Nephron progenitor cell (in vitro differentiated cells): ENCODE results near the gene RBMXL2.

ENCODE experiments used
- DNase-seq: peaks from one replicate; pipeline ENCODE4 v3.0.0; 2021
- H3K27ac Mint-ChIP-seq: 2 replicates; pipeline ENCODE4 v1.8.0; 2021; ENCODE audit warnings: mild to moderate bottlenecking, moderate library complexity, mixed read lengths
- H3K27me3 Mint-ChIP-seq: 2 replicates; pipeline ENCODE4 v1.8.0; 2021; ENCODE audit warnings: mild to moderate bottlenecking, low read depth, mixed read lengths; ENCODE audit not compliant: poor library complexity
- H3K36me3 Mint-ChIP-seq: 2 replicates; pipeline ENCODE4 v1.8.0; 2021; ENCODE audit warnings: low read depth, mixed read lengths
- H3K4me1 Mint-ChIP-seq: 2 replicates; pipeline ENCODE4 v1.8.0; 2021; ENCODE audit warnings: mixed read lengths
- H3K4me3 Mint-ChIP-seq: 2 replicates; pipeline ENCODE4 v1.8.0; 2021; ENCODE audit warnings: mild to moderate bottlenecking, moderate library complexity, mixed read lengths
- H3K9me3 Mint-ChIP-seq: 2 replicates; pipeline ENCODE4 v1.8.0; 2021; ENCODE audit warnings: mild to moderate bottlenecking, moderate library complexity, mixed read lengths
- CTCF ChIP-seq: fragments of 200-600 bp; sonication (generic); IDR thresholded peaks from 2 replicates; pipeline ENCODE4 v1.5.0; 2021; ENCODE audit warnings: antibody characterized with exemption

The RBMXL2 gene

GRCh38 chr11:7060868-7061267 is 27.9 kb upstream of the RBMXL2 start:
- H3K4me3 Mint-ChIP-seq: no peak overlapping the region
- H3K4me1 Mint-ChIP-seq: no peaks in the 10 kb centered on the region
- H3K9me3 Mint-ChIP-seq: no peaks in the 10 kb centered on the region

GRCh38 chr11:7062534-7062933 is 26.3 kb upstream of the RBMXL2 start:
- DNase-seq: no peak
- no peak overlapping the region for H3K4me3 Mint-ChIP-seq
- no peaks in the 10 kb centered on the region for H3K4me1 Mint-ChIP-seq
- H3K27me3 Mint-ChIP-seq: peaks cover 10% of the 10 kb centered on the region
- no peak for TF ChIP-seq CTCF
- H3K27ac Mint-ChIP-seq: no peak overlapping the region
- peaks cover 3% of the 10 kb centered on the region for H3K9me3 Mint-ChIP-seq
- no peaks in the 10 kb centered on the region for H3K36me3 Mint-ChIP-seq

More at GRCh38 chr11:7060868-7061267, 27.9 kb upstream of the RBMXL2 start:
- Mint-ChIP-seq H3K27ac (no peak overlapping the region), H3K36me3 (no peaks in the 10 kb centered on the region), H3K27me3 (peaks cover 3% of the 10 kb centered on the region)
- no peak for DNase-seq
- no peak for TF ChIP-seq CTCF

- Mint-ChIP-seq H3K36me3 (no peaks in the 10 kb centered on the region), H3K27ac (peak overlapping the region; percentile 18), H3K9me3 (peaks cover 4% of the 10 kb centered on the region), H3K27me3 (peaks cover 2% of the 10 kb centered on the region), H3K4me1 (peaks cover 10% of the 10 kb centered on the region), H3K4me3 (no peak overlapping the region)
- no peak for TF ChIP-seq CTCF
- no peak for DNase-seq
Measured at GRCh38 chr11:7072401-7073028, 16.3 kb upstream of the RBMXL2 start.

GRCh38 chr11:7077101-7077500 is 11.7 kb upstream of the RBMXL2 start:
- H3K36me3 Mint-ChIP-seq: no peaks in the 10 kb centered on the region
- TF ChIP-seq CTCF: no peak
- H3K4me1 Mint-ChIP-seq: peaks cover 10% of the 10 kb centered on the region
- peaks cover 2% of the 10 kb centered on the region for H3K27me3 Mint-ChIP-seq
- H3K27ac Mint-ChIP-seq: no peak overlapping the region
- peaks cover 16% of the 10 kb centered on the region for H3K9me3 Mint-ChIP-seq
- no peak overlapping the region for H3K4me3 Mint-ChIP-seq
- DNase-seq: peak; percentile 70

- Mint-ChIP-seq H3K9me3 (peaks cover 16% of the 10 kb centered on the region), H3K27me3 (peaks cover 2% of the 10 kb centered on the region), H3K4me1 (no peaks in the 10 kb centered on the region), H3K36me3 (no peaks in the 10 kb centered on the region), H3K27ac (no peak overlapping the region), H3K4me3 (no peak overlapping the region)
- no peak for TF ChIP-seq CTCF
- DNase-seq: no peak
Measured at GRCh38 chr11:7079545-7080135, 9.2 kb upstream of the RBMXL2 start.

GRCh38 chr11:7080900-7081299 is 7.9 kb upstream of the RBMXL2 start:
- H3K4me1 Mint-ChIP-seq: no peaks in the 10 kb centered on the region
- no peak overlapping the region for H3K4me3 Mint-ChIP-seq
- peaks cover 2% of the 10 kb centered on the region for H3K27me3 Mint-ChIP-seq
- no peak for DNase-seq
- H3K27ac Mint-ChIP-seq: no peak overlapping the region
- peaks cover 16% of the 10 kb centered on the region for H3K9me3 Mint-ChIP-seq
- H3K36me3 Mint-ChIP-seq: no peaks in the 10 kb centered on the region
- TF ChIP-seq CTCF: no peak
